ENCODE results near the gene ZNF524. TPM values are rescaled to one million over a fixed set of nuclear protein-coding genes. Genes with fewer than 3 reads are reported as not detected.

Gene ZNF524
- polyA plus RNA-seq, 1 experiment: 2.6 TPM

GRCh38 chr19:55651236-55651635 lies 51.1 kb downstream of the ZNF524 start:
- H3K4me3 ChIP-seq (ENCODE audit: low read depth, low read length): no peak overlapping the region
- DNase-seq (ENCODE audit: low read depth, low spot score): no peak
- no peaks in the 10 kb centered on the region; the same call in 1 of the 2 replicates for H3K9me3 ChIP-seq (ENCODE audit: control insufficient read depth, insufficient read depth, low read length)
- H3K27me3 ChIP-seq (ENCODE audit: control insufficient read depth, insufficient read depth, low read length): no peaks in the 10 kb centered on the region
- ChIA-PET POLR2A (no interaction called here), CTCF (no interaction called here)
- TF ChIP-seq CTCF (IDR thresholded peaks at IDR 0.05; ENCODE audit: low read depth, low read length): no peak
- no peak overlapping the region for H3K27ac ChIP-seq (ENCODE audit: low read depth, low read length)

GRCh38 chr19:55652311-55653128 lies 52.4 kb downstream of the ZNF524 start:
- no peak for TF ChIP-seq CTCF (IDR thresholded peaks at IDR 0.05; ENCODE audit: low read depth, low read length)
- H3K27me3 ChIP-seq (ENCODE audit: control insufficient read depth, insufficient read depth, low read length): no peaks in the 10 kb centered on the region
- H3K4me3 ChIP-seq (ENCODE audit: low read depth, low read length): no peak overlapping the region
- CTCF ChIA-PET: interaction anchor here (0.6 to 1.7 kb wide), 15 partner anchors 8 to 1253 kb away, joined by 3 to 16 read pairs (median 6); partner anchors contain the start of gene ZNF784
- POLR2A ChIA-PET: interaction anchor here (0.7 kb wide), 1 partner anchor 16 kb away, joined by 4 read pairs; no protein-coding TSS in a partner anchor
- no peak for DNase-seq (ENCODE audit: low read depth, low spot score)
- H3K27ac ChIP-seq (ENCODE audit: low read depth, low read length): no peak overlapping the region
- H3K9me3 ChIP-seq (ENCODE audit: control insufficient read depth, insufficient read depth, low read length): no peaks in the 10 kb centered on the region; the same call in 1 of the 2 replicates

Other genes with a start within 250 kb of the ZNF524 start
- 0.16 and 0.19 TPM in 2 replicates for gene COX6B2, start 245.6 kb upstream of the ZNF524 start, polyA plus RNA-seq (2011; rRNA removed)
- gene GARIN5B, start 237.0 kb upstream of the ZNF524 start, polyA plus RNA-seq (2011; rRNA removed): not detected in 2 replicates
- gene IL11, start 229.8 kb upstream of the ZNF524 start, polyA plus RNA-seq (2011; rRNA removed): 14.8 and 19.9 TPM in 2 replicates
- 0.32 and 0.50 TPM in 2 replicates for gene TMEM190, start 223.5 kb upstream of the ZNF524 start, polyA plus RNA-seq (2011; rRNA removed)
- gene TMEM238, start 216.0 kb upstream of the ZNF524 start, polyA plus RNA-seq (2011; rRNA removed): not detected in 2 replicates
- 325 and 535 TPM in 2 replicates for gene RPL28, start 214.4 kb upstream of the ZNF524 start, polyA plus RNA-seq (2011; rRNA removed)
- 28.9 and 39.0 TPM in 2 replicates for gene UBE2S, start 192.5 kb upstream of the ZNF524 start, polyA plus RNA-seq (2011; rRNA removed)
- 0.01 TPM in 1 of 2 replicates, not detected in the other for gene SHISA7, start 157.0 kb upstream of the ZNF524 start, polyA plus RNA-seq (2011; rRNA removed)
- gene ISOC2, start 138.6 kb upstream of the ZNF524 start, polyA plus RNA-seq (2011; rRNA removed): 45.1 and 72.2 TPM in 2 replicates
- gene C19orf85, start 135.5 kb upstream of the ZNF524 start, polyA plus RNA-seq (2011; rRNA removed): not detected in 2 replicates
- gene ZNF628, start 123.7 kb upstream of the ZNF524 start, polyA plus RNA-seq (2011; rRNA removed): 0.12 and 0.31 TPM in 2 replicates
- gene NAT14, start 115.1 kb upstream of the ZNF524 start, polyA plus RNA-seq (2011; rRNA removed): 19.4 and 30.6 TPM in 2 replicates
- gene SSC5D, start 111.9 kb upstream of the ZNF524 start, polyA plus RNA-seq (2011; rRNA removed): 2.1 and 3.1 TPM in 2 replicates
- 0.10 and 0.15 TPM in 2 replicates for gene SBK2, start 63.2 kb upstream of the ZNF524 start, polyA plus RNA-seq (2011; rRNA removed)
- gene SBK3, start 54.7 kb upstream of the ZNF524 start, polyA plus RNA-seq (2011; rRNA removed): not detected in 2 replicates
- gene ZNF579, start 19.4 kb upstream of the ZNF524 start, polyA plus RNA-seq (2011; rRNA removed): 4.2 and 5.1 TPM in 2 replicates
- 3.7 and 4.5 TPM in 2 replicates for gene FIZ1, start 771 bp upstream of the ZNF524 start, polyA plus RNA-seq (2011; rRNA removed)
- gene ZNF865, start 5.4 kb downstream of the ZNF524 start, polyA plus RNA-seq (2011; rRNA removed): 0.88 and 1.4 TPM in 2 replicates
- gene ZNF784, start 24.3 kb downstream of the ZNF524 start, polyA plus RNA-seq (2011; rRNA removed): 1.9 and 2.8 TPM in 2 replicates
- 7.3 and 14.0 TPM in 2 replicates for gene ZNF580, start 40.7 kb downstream of the ZNF524 start, polyA plus RNA-seq (2011; rRNA removed)
- gene ZNF581, start 43.4 kb downstream of the ZNF524 start, polyA plus RNA-seq (2011; rRNA removed): 19.1 and 22.9 TPM in 2 replicates
- 6.2 and 8.7 TPM in 2 replicates for gene CCDC106, start 47.9 kb downstream of the ZNF524 start, polyA plus RNA-seq (2011; rRNA removed)
- 90.7 and 130 TPM in 2 replicates for gene U2AF2, start 54.7 kb downstream of the ZNF524 start, polyA plus RNA-seq (2011; rRNA removed)
- gene EPN1, start 74.9 kb downstream of the ZNF524 start, polyA plus RNA-seq (2011; rRNA removed): 32.1 and 44.1 TPM in 2 replicates
- gene NLRP9, start 138.1 kb downstream of the ZNF524 start, polyA plus RNA-seq (2011; rRNA removed): not detected in 2 replicates
- gene RFPL4A, start 158.8 kb downstream of the ZNF524 start, polyA plus RNA-seq (2011; rRNA removed): not detected in 2 replicates
- not detected in 2 replicates for gene RFPL4AL1, start 168.8 kb downstream of the ZNF524 start, polyA plus RNA-seq (2011; rRNA removed)
- gene NLRP11, start 231.7 kb downstream of the ZNF524 start, polyA plus RNA-seq (2011; rRNA removed): not detected in 2 replicates
- gene NLRP4, start 236.3 kb downstream of the ZNF524 start, polyA plus RNA-seq (2011; rRNA removed): not detected in 2 replicates

All from AG04450 (cell line).